ENCODE results near the gene CTSO. TPM values are rescaled to one million over a fixed set of nuclear protein-coding genes. Genes with fewer than 3 reads are reported as not detected.

The CTSO gene
- total RNA-seq, 1 experiment from 2014 or later: 2.8 TPM

DNA sequence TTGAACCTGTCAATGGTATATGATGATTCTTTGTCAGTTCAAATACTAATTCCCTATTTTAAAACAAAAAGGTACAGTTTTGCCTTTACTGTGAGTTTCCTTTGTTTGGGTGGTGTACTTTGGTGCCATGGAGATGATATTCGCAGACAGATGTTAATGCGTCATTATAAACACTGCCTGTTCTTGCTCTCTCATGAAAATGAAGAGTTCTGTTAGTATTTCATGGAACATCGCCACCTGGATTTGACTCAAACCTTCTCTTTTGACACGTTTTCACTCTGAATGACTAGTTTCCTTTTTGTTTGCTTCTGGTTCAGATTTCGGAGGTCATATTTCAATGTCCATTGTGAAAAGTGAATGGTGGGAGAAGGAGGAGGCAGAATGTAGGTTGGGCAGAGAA lies 6.9 kb upstream of the CTSO start:
- ATAC-seq: no peak
- intact Hi-C loops (cut with micrococcal nuclease): loop anchor here (10.0 kb wide), 1 partner anchor 184 kb away; no protein-coding TSS in a partner anchor
- CTCF ChIA-PET: no interaction called here
- Histone ChIP-seq H3K4me3 (ENCODE audit: low read length) (no peak overlapping the region), H3F3A (ENCODE audit: low read length, unreplicated experiment) (no peaks in the 10 kb centered on the region), H3K9ac (ENCODE audit: low read length) (0 out of 2 replicates have a peak overlapping the region, but pooled peaks have one; percentile 2), H3K36me3 (ENCODE audit: low read depth, low read length) (no peaks in the 10 kb centered on the region), H3K79me2 (ENCODE audit: low read length) (no peaks in the 10 kb centered on the region), H3K4me2 (ENCODE audit: low read length) (peak overlapping the region; percentile 31; the same call in 1 of the 2 replicates), H3K9me2 (replicated peaks; ENCODE audit: low read length) (no peaks in the 10 kb centered on the region), H3K27me3 (ENCODE audit: low read length) (no peaks in the 10 kb centered on the region), H3K27ac (ENCODE audit: low read length) (peak overlapping the region; percentile 66), H3K9me3 (ENCODE audit: low read length) (no peaks in the 10 kb centered on the region), H4K20me1 (ENCODE audit: low read length) (no peaks in the 10 kb centered on the region), H2AFZ (ENCODE audit: low read length) (no peak overlapping the region), H3K4me1 (ENCODE audit: insufficient read depth, low read length) (peaks cover 21% of the 10 kb centered on the region)
- BruUV-seq (replicated peaks): no TSS peak
- DNase-seq: peak; percentile 16
- POLR2A ChIA-PET (ENCODE audit: unreplicated experiment): no interaction called here
- TF ChIP-seq EZH2phosphoT487 (IDR thresholded peaks at IDR 0.05; ENCODE audit: borderline replicate concordance, low read length) (no peak), EZH2 (IDR thresholded peaks at IDR 0.05; ENCODE audit: low read length, unreplicated experiment) (no peak)
- TF ChIP-seq, protein P1, sequence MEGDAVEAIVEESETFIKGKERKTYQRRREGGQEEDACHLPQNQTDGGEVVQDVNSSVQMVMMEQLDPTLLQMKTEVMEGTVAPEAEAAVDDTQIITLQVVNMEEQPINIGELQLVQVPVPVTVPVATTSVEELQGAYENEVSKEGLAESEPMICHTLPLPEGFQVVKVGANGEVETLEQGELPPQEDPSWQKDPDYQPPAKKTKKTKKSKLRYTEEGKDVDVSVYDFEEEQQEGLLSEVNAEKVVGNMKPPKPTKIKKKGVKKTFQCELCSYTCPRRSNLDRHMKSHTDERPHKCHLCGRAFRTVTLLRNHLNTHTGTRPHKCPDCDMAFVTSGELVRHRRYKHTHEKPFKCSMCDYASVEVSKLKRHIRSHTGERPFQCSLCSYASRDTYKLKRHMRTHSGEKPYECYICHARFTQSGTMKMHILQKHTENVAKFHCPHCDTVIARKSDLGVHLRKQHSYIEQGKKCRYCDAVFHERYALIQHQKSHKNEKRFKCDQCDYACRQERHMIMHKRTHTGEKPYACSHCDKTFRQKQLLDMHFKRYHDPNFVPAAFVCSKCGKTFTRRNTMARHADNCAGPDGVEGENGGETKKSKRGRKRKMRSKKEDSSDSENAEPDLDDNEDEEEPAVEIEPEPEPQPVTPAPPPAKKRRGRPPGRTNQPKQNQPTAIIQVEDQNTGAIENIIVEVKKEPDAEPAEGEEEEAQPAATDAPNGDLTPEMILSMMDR (conservative IDR thresholded peaks at IDR 0.05; ENCODE audit: low read depth, low read length): no peak

DNA sequence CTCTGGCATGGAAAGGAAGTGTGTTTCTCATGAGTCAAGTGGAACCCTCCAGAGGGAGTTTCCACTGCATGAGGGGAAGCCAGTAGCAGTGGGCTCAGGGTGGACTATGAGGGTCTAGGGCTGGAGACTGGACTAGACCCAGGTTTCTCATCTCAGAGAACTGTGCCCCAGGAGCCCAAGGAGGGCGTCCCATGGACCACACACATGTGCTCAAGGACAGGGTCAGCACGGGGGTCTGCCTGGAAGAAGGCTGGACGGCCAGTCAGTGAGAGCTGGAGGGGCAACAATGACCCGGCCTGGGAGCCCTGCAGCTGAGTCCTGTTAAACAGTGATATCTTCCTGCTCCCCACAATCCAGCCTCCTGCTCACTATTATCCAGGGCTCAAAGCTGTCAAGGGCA lies 5.8 kb upstream of the CTSO start:
- BruUV-seq (replicated peaks): no TSS peak
- Histone ChIP-seq H3K9me2 (replicated peaks; ENCODE audit: low read length) (no peaks in the 10 kb centered on the region), H3K4me2 (ENCODE audit: low read length) (no peak overlapping the region), H4K20me1 (ENCODE audit: low read length) (no peaks in the 10 kb centered on the region), H3K27me3 (ENCODE audit: low read length) (no peaks in the 10 kb centered on the region), H3K79me2 (ENCODE audit: low read length) (no peaks in the 10 kb centered on the region), H3K9ac (ENCODE audit: low read length) (no peak overlapping the region), H3K4me1 (ENCODE audit: insufficient read depth, low read length) (peaks cover 21% of the 10 kb centered on the region), H3K4me3 (ENCODE audit: low read length) (no peak overlapping the region), H2AFZ (ENCODE audit: low read length) (no peak overlapping the region), H3F3A (ENCODE audit: low read length, unreplicated experiment) (no peaks in the 10 kb centered on the region), H3K36me3 (ENCODE audit: low read depth, low read length) (no peaks in the 10 kb centered on the region), H3K27ac (ENCODE audit: low read length) (no peak overlapping the region), H3K9me3 (ENCODE audit: low read length) (no peaks in the 10 kb centered on the region)
- ATAC-seq (no peak), DNase-seq (no peak)
- intact Hi-C loops (cut with micrococcal nuclease): no loop called here
- ChIA-PET CTCF (no interaction called here), POLR2A (ENCODE audit: unreplicated experiment) (no interaction called here)
- TF ChIP-seq, protein P1 (conservative IDR thresholded peaks at IDR 0.05; ENCODE audit: low read depth, low read length): no peak
- TF ChIP-seq EZH2phosphoT487 (IDR thresholded peaks at IDR 0.05; ENCODE audit: borderline replicate concordance, low read length) (no peak), EZH2 (IDR thresholded peaks at IDR 0.05; ENCODE audit: low read length, unreplicated experiment) (no peak)

DNA sequence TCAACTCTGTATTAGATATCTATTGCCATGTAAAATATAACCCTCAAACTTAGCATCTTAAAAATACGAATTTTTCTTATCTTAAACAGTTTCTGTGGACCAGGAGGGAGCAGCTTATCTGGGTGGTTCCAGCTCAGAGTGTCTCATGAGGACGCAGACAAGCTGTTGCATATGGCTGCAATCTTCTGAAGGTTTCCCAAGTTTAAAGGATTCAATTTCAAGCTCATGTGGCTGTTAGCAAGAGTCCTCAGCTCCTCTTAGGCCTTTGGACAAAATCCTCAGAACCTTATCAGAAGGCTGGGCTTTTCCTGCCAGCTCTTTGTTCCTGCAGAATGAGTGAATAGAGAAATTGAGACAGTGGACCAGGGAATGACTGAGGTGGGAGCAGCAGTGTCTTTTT lies 2.8 kb upstream of the CTSO start:
- TF ChIP-seq, protein P1 (conservative IDR thresholded peaks at IDR 0.05; ENCODE audit: low read depth, low read length): no peak
- TF ChIP-seq EZH2 (IDR thresholded peaks at IDR 0.05; ENCODE audit: low read length, unreplicated experiment) (no peak), EZH2phosphoT487 (IDR thresholded peaks at IDR 0.05; ENCODE audit: borderline replicate concordance, low read length) (no peak)
- ChIA-PET CTCF (no interaction called here), POLR2A (ENCODE audit: unreplicated experiment) (no interaction called here)
- Histone ChIP-seq H4K20me1 (ENCODE audit: low read length) (no peaks in the 10 kb centered on the region), H3K9ac (ENCODE audit: low read length) (no peak overlapping the region), H3K9me2 (replicated peaks; ENCODE audit: low read length) (no peaks in the 10 kb centered on the region), H2AFZ (ENCODE audit: low read length) (no peak overlapping the region), H3K4me3 (ENCODE audit: low read length) (no peak overlapping the region), H3K4me1 (ENCODE audit: insufficient read depth, low read length) (peaks cover 24% of the 10 kb centered on the region), H3K9me3 (ENCODE audit: low read length) (no peaks in the 10 kb centered on the region), H3K36me3 (ENCODE audit: low read depth, low read length) (no peaks in the 10 kb centered on the region), H3F3A (ENCODE audit: low read length, unreplicated experiment) (no peaks in the 10 kb centered on the region), H3K27me3 (ENCODE audit: low read length) (no peaks in the 10 kb centered on the region), H3K4me2 (ENCODE audit: low read length) (no peak overlapping the region), H3K79me2 (ENCODE audit: low read length) (no peaks in the 10 kb centered on the region), H3K27ac (ENCODE audit: low read length) (no peak overlapping the region)
- DNase-seq (no peak), ATAC-seq (no peak)
- no TSS peak for BruUV-seq (replicated peaks)
- intact Hi-C loops (cut with micrococcal nuclease): no loop called here

Measured in PC-3 (cell line).